ENCODE measurements around the gene MYO15B.
A peak's percentile ranks its signal among the peaks of the same experiment; 100 is the strongest.

The MYO15B gene

GRCh38 chr17:75642182-75642783 is 54.7 kb downstream of the MYO15B start:
- in situ Hi-C loops (cut with MboI; ENCODE audit: low sequenced_read_pairs, unreplicated experiment) = no loop called here
- no peak for DNase-seq (ENCODE audit: low spot score)
- TF ChIP-seq, protein P1, sequence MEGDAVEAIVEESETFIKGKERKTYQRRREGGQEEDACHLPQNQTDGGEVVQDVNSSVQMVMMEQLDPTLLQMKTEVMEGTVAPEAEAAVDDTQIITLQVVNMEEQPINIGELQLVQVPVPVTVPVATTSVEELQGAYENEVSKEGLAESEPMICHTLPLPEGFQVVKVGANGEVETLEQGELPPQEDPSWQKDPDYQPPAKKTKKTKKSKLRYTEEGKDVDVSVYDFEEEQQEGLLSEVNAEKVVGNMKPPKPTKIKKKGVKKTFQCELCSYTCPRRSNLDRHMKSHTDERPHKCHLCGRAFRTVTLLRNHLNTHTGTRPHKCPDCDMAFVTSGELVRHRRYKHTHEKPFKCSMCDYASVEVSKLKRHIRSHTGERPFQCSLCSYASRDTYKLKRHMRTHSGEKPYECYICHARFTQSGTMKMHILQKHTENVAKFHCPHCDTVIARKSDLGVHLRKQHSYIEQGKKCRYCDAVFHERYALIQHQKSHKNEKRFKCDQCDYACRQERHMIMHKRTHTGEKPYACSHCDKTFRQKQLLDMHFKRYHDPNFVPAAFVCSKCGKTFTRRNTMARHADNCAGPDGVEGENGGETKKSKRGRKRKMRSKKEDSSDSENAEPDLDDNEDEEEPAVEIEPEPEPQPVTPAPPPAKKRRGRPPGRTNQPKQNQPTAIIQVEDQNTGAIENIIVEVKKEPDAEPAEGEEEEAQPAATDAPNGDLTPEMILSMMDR (IDR thresholded peaks at IDR 0.05; ENCODE audit: borderline replicate concordance, control extremely low read depth, extremely low read depth, insufficient read depth, missing control alignments) = no peak

GRCh38 chr17:75642784-75643642 is 55.4 kb downstream of the MYO15B start:
- DNase-seq (ENCODE audit: low spot score) = no peak
- in situ Hi-C loops (cut with MboI; ENCODE audit: low sequenced_read_pairs, unreplicated experiment) = no loop called here
- TF ChIP-seq, protein P1 (IDR thresholded peaks at IDR 0.05; ENCODE audit: borderline replicate concordance, control extremely low read depth, extremely low read depth, insufficient read depth, missing control alignments) = no peak

GRCh38 chr17:75643643-75644017 is 56.0 kb downstream of the MYO15B start:
- in situ Hi-C loops (cut with MboI; ENCODE audit: low sequenced_read_pairs, unreplicated experiment) = no loop called here
- no peak for DNase-seq (ENCODE audit: low spot score)
- TF ChIP-seq, protein P1 (IDR thresholded peaks at IDR 0.05; ENCODE audit: borderline replicate concordance, control extremely low read depth, extremely low read depth, insufficient read depth, missing control alignments) = no peak

- no peak for DNase-seq (ENCODE audit: low spot score)
- in situ Hi-C loops (cut with MboI; ENCODE audit: low sequenced_read_pairs, unreplicated experiment) = no loop called here
- TF ChIP-seq, protein P1 (IDR thresholded peaks at IDR 0.05; ENCODE audit: borderline replicate concordance, control extremely low read depth, extremely low read depth, insufficient read depth, missing control alignments) = no peak
Measured at GRCh38 chr17:75645501-75645888, 57.9 kb downstream of the MYO15B start.

- peak; percentile 78 for DNase-seq (ENCODE audit: low spot score)
- in situ Hi-C loops (cut with MboI; ENCODE audit: low sequenced_read_pairs, unreplicated experiment) = no loop called here
- TF ChIP-seq, protein P1 (IDR thresholded peaks at IDR 0.05; ENCODE audit: borderline replicate concordance, control extremely low read depth, extremely low read depth, insufficient read depth, missing control alignments) = no peak
Measured at GRCh38 chr17:75645889-75646637, 58.5 kb downstream of the MYO15B start.

DNA sequence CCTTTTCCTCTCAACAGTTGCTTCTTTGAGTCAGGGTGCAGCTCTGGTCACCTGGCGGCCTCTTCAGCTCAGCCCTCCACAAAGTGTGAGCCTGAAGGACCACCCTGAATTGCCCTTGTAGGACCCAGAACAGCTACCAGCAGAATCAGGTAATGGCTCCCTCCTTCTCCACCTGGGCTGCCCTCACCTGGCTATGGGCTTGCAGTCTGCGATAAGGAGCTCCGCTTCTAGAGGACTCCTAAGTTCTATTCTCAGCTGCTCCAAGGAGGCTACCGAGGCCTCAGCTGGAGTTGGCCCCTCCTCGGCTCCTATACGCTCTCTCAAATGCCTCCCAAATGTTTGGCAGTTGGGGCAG is 59.0 kb downstream of the MYO15B start:
- TF ChIP-seq, protein P1 (IDR thresholded peaks at IDR 0.05; ENCODE audit: borderline replicate concordance, control extremely low read depth, extremely low read depth, insufficient read depth, missing control alignments) = no peak
- DNase-seq (ENCODE audit: low spot score) = no peak
- in situ Hi-C loops (cut with MboI; ENCODE audit: low sequenced_read_pairs, unreplicated experiment) = no loop called here
